NCI-H1436 (cell line): Measurements from ENCODE around the gene CALR.
"Not testable (repeated sequence)": the region's sequence is repeated elsewhere in the genome, so short reads cannot be mapped to it uniquely, and the experiment has no call there.

Source experiments
- DNase-seq: peaks from one replicate; lab custom pipeline; 2025; lab: John Stamatoyannopoulos, UW

CALR gene

DNA sequence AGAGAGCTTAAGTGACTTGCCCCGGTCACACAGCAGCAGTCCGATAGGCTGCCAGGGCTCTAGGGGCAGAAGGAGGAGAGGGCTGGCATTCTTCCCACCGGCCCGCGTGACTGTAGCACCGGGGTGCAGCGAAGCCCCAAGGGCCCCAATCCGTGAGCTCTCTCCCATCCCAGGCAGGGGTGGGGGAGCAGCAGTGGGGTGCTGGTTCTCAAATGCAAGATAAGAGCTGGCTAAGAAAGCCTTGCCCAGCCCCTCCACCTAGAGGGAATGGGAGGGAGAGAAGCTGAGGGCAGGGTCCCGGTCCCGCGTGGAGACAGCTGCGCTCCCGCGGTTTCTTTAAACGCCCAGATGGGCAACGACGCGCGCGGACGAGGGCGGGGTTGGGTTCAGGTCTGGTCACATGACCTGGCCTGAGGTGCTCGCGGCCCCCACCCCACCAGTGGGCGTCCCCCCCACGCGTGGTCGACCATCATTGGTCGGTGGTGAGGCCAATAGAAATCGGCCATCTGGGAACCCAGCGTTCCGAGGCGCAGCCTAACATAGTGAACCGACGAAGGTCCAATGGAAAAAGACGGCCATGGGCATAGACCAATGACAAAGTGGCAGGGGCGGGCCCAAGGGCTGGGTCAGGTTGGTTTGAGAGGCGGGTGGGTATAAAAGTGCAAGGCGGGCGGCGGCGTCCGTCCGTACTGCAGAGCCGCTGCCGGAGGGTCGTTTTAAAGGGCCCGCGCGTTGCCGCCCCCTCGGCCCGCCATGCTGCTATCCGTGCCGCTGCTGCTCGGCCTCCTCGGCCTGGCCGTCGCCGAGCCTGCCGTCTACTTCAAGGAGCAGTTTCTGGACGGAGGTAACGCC lies at the start of gene CALR:
Gene CALR, plus strand, starts transcription at position 683 of the 852 bp plus-strand sequence. Its CDS starts 71 bp downstream, at position 754.
- peak; percentile 99 for DNase-seq

DNA sequence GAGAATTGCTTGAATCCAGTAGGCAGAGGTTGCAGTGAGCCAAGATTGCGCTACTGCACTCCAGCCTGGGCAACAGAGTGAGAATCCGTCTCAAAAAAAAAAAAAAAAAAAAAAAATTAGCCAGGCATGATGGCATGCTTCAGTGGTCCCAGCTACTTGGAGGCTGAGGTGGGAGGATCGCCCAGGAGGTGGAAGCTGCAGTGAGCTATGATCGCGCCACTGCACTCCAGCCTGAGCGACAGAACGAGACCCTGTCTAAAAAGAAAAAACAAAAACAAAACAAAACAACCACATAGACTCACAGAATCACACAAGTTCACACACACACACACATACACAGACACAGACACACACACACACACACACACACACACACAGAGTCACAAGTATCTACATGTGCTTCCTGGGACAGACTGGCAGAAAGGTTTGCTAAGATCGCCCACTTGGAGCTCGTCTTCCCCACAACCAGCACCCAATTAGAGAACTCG lies 48.1 kb upstream of the CALR start:
- DNase-seq: not testable (repeated sequence)

DNA sequence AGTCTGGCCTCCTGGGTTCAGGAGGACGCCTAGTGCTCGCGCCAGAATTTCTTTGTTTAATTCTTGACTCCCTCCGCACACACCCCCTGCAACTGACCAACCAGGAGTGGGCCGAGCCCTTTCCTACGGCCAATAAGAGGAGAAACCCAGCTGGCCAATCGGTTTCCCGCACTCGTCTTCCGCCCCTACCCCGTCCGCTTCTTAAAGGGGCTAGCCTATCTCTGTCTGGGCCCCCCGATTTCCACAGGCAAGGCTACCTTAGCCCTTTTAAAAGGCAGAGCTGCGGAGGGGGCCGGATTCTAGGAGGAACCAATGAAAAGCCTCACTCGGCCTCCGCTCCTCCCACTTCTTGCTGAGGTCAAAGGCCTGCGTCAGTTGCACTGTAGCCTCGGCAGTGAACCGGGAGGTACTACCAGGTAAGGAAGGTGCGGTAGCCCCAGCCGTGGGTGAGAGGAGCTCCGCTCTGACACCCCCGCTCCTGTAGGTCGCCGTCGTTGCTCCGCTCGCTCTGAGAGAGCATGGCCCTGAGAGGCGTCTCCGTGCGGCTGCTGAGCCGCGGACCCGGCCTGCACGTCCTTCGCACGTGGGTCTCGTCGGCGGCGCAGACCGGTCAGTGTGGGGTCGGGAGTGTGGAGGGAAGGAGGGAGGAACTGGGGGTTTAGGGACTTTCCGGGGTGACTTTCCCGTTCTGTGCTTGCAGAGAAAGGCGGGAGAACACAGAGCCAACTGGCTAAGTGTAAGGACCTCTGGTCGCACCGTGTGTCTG lies 47.4 kb upstream of the CALR start, which contains the start of gene GCDH:
Gene GCDH, plus strand, starts transcription at position 374 of the 766 bp plus-strand sequence. Its CDS starts 145 bp downstream, at position 519.
- peak; percentile 99 for DNase-seq

DNA sequence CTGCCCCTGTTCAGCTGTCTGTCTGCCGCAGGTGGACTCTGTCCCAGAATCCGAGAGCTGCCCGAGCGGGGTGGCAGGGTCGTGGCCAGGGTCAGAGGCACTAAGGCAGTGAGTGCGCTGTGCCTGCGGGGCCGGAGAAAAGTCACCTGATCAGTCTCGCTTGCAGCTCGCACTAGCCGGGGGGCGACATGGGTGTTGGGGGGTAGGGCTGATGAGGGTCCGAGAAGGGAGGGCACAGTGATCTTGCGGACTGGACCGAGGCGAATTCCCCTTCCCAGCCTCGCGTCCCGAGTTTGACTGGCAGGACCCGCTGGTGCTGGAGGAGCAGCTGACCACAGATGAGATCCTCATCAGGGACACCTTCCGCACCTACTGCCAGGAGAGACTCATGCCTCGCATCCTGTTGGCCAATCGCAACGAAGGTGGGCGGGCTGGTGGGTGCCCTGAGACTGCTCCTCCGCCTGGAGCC lies 46.8 kb upstream of the CALR start:
- DNase-seq: no peak

DNA sequence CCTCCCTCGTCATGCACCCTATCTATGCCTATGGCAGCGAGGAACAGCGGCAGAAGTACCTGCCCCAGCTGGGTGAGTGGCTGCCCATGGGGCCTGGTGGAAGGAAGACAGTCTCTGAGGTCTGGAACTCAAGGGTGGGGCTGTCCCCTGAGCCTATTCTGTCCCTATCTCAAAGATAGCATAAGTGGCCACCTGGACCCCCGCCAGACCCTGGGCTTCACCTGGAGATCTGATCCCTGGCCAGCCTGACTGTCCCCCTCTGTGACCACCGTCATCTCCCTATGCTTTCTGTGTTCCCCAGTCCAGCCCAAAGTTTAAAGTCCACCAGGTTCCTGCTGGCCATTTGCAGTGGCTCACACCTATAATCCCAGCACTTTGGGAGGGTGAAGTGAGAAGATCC lies 44.8 kb upstream of the CALR start:
- no peak for DNase-seq

DNA sequence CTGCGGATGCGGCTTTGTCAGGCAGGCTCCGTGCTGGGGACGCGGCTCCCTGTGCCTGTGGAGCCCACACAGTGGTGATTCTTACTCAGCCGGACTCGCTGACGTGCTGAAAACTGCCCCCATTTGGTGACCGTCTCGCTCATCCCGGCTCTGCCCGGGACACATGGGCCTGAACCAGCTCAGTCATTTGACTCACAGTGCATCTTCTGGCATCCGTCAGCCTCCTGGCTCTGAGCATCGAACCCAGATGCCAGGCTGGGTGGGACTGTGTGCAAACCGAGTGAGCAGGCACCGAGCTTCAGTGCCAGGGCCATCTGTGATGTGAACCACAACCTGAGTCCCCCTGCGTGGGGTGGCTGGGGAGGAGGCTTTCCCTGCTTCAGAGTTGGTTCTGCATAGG lies 41.9 kb upstream of the CALR start:
- no peak for DNase-seq

DNA sequence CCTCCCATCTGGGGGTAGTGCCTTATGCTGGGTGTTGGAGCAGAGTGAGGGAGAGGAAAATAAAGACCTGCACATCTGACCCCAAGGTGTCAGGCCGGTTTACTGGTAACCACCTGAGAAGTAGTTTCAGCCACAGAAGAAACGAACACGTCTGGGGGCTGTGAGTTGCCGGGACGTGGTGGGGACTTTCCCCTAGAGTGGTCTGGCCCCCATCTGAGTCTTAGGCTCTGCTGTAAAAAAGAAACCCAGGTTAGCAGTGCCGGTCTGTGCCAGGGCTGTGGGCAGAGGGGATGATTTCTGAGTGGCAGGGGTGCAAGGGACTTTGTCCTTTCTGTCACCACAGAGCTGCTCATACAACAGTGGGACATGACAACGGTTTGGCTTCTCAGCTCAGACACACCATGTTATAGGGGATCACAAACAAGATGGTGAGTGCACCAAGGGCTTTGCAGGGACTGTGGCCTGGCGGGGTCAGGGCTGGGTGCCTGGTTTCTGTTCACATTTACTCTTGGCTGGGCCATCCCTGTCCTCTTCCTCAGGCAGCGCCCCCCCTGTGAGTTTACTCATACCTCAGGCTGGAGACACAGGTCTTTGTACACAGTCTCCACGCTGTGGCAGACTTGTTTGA lies 38.4 kb upstream of the CALR start:
- DNase-seq: no peak

DNA sequence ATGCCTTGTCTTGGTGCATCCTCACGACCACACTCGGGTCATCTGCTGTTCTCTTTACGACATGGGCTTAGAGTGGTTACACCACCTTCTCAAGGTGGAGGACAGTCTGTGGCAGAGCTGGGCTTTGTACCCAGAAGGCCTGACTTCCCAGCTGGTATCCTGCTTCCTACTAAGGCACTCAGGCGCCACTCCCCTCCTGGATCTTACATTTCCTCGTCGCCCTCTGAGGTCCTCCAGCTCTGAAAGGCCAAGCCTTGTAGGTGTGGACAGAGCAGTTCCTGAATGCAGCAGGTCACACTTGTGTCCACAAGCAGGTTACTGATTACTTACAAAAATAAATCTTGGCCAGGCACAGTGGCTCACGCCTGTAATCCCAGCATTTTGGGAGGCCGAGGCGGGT lies 31.2 kb upstream of the CALR start:
- no peak for DNase-seq

DNA sequence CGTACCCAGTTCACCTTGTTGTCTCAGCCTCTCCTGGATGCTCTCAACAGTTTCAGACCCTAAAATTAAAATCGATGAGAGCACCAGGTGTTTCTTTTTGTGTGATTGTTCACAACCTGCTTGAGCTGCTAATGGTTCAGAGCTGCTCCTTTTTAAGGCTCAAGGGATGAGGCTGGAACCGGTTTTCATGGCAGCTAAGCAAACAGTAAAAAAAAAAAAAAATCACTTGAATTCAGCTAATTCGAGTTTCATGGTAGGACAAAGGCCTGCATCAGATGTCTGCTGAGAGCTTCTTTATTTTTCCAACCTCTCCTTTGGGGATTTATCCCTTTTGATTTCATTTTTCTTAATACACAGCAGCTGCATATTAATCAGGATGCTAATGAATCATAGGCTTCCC lies 25.8 kb upstream of the CALR start:
- DNase-seq: peak; percentile 94

DNA sequence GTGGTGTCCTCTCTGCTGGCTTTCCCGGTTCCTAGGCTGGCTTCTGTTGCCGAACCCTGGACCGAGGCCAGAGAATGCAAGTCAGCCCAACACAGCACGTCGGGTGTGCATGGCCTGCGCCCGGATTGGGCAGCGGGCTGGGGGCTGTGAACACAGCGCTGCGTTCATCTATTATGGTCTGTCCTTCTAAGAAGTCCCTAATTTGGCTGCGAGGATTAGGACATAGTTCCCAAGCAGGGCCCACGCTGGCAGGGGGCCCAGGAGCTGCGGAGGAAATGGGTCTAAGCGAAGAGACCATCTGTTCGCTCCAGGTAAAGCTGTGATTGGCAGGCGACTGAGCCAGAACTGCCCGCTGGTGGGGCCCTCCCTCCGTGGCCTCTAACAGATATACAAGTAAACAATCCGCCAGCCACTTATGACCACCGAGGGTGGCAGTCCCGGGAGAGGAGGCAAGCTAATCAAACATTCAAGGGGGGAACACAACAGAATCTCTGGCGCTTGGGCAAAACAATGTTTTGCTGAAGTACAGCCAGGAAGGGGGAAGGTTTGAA lies 25.3 kb upstream of the CALR start:
- DNase-seq: peak; percentile 91

DNA sequence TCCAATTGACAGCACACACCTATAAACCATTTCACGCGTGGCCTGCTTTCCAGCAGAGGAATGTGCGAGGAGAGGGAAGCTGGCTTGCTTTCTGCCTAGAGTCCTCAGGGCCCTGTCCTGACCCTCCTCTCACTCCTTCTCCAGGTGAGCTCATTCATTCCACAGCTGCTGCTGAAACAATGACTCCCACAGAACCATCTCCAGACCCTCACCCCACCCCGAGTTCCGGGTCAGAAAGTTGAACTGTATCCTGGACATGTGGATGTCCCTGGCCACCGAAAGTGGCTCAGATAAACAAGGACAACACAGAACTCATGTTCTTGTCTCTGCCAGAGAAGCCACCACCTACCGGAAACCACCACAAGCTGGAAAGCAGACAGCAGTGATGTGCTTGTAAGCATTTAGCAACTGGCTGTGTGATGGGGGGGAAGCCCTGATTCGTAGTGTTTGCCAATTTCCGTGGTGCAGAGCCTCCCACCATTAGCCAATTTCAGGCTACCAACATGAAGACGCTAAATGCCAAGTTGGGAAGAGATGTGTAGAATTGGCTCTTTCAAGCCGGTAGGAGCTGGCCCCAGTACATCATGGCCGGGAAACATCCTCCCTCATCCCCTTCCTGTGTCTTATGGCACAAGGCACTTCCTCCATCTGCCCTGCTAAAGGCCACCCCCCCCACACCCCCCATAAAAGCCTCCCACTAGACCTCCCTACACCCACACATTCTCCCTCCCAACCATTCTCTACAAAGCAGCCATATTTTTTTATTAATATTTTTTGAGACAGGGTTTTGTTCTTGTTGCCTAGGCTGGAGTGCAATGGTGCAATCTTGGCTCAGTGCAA lies 24.3 kb upstream of the CALR start:
- no peak for DNase-seq

DNA sequence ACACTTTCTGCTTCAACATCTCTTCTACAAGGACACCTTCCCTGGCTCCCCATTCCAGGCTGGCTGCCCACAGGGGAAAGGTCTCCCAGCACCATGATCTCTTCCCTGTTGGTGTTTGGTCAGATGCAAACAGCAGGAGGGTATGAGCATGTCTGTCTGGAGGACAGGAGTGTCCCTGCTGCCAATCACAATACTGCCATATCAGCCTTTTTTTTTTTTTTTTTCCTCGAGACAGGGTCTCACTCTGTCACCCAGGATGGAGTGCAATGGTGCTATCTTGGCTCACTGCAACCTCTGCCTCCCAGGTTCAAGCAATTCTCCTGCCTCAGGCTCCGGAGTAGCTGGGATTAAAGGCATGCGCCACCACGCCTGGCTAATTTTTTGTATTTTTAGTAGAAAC lies 22.5 kb upstream of the CALR start:
- not testable (repeated sequence) for DNase-seq

DNA sequence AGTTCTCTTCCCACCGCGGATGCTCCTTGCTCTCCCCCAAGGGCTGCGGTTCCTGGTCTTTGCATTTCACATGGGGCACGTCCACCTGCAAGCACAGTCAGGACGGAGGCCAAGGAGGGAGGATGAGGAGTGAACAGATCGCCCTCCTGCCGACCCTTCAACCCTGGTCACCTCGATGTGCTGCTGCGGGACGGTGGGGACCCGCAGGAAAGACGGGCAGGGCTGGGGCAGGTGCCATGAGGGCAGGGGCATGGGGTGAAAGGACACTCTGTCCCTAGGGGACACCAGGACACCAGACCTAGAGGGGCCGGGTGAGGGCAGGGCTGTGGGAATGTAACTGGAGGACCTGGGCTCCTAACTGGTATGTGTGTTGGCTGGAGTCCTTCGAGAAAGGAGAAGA lies 20.2 kb upstream of the CALR start:
- no peak for DNase-seq

DNA sequence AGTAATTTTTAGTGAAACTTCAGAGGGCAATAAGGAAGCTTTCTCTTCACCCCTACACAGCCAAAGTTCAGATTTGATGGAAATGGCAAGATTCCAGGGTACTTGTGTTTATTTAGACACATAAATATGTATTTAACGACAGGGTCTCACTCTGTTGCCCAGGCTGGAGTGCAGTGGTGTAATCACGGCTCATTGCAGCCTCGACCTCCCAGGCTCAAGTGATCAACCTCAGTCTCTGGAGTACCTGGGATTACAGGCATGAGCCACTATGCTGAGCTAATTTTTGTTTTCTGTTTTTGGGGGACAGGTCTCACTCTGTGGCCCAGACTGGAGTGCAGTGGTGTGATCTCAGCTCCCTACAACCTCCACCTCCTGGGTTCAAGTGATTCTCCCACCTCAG lies 17.4 kb upstream of the CALR start:
- DNase-seq: no peak

DNA sequence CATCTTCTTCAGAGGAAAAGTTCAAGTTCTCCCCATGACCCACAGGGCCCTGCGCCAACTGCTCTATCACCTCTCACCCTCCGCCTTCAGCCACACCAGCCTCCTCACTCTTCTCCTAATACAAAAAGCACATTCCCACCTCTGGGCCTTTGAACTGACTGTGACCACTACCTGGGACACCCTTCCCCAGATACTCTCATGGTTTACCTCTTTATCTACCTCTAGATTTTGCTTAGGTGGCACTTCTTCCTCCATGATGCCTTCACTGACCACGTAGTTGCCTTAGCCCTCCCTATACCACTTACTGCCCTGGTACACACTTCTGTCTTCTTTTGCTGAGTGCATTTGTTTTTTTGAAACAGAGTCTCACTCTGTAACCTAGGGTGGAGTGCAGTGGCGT lies 15.4 kb upstream of the CALR start:
- no peak for DNase-seq

DNA sequence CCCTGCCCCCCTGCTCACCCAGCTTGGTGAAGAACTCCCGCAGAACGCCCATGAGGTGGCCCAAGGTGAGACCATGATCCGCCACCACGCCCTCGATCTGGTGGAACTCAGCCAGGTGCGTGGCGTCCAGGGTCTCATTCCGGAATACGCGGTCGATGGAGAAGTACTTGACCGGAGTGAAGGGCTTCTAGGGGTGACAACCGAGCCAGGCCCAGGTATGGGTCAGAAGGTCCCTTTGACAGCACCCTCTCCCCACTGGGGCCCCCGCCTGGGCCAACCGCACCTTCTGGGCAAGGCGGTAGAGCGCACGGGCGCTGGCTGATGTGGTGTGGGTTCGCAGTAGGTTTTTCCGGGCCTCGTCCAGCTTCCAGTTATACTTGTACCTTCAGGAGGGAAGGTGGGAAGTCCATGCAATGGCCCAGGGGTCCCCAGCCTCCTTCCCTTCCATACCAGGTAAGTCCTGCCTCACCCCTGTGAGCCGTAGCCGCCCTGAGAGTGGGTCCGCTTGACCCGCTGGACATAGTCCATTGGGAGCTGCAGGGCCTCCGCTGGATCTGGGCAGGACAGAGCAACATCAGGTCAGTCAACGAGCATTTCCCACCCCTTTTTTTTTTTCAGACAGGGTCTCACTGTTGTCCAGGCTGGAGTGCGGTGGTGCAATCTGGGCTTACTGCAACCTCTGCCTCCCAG lies 13.6 kb upstream of the CALR start:
- no peak for DNase-seq

DNA sequence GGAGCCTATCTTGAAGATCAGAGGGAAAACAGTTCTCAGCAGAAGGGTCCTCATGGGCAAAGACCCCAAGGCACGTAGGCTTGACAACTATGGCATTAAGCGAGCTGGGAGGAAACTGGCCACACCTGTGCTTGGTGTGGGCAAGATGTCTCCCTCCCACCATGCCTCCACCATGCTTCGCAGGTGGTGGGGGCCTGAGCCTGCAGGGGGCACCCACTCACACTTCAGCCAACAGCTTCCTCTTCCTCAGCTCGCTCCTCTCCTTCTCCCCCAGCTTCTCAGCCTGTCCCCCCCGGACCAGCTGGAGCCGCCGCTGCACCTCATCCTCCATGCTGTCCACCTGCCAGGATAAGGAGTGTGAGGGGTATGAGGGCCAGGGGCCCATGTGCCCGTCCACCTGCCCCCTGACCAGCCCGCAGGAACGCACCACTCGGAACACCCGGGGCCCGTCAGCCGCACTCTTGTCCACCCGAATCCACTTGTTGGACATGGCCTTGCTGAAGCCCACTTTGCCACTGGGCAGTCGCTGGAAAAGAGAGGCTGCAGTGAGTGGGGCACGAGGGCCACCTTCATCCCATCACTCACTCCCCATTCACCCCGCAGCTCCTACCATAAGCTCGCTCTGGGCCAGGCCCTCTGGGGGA lies 8.3 kb upstream of the CALR start:
- DNase-seq: no peak

DNA sequence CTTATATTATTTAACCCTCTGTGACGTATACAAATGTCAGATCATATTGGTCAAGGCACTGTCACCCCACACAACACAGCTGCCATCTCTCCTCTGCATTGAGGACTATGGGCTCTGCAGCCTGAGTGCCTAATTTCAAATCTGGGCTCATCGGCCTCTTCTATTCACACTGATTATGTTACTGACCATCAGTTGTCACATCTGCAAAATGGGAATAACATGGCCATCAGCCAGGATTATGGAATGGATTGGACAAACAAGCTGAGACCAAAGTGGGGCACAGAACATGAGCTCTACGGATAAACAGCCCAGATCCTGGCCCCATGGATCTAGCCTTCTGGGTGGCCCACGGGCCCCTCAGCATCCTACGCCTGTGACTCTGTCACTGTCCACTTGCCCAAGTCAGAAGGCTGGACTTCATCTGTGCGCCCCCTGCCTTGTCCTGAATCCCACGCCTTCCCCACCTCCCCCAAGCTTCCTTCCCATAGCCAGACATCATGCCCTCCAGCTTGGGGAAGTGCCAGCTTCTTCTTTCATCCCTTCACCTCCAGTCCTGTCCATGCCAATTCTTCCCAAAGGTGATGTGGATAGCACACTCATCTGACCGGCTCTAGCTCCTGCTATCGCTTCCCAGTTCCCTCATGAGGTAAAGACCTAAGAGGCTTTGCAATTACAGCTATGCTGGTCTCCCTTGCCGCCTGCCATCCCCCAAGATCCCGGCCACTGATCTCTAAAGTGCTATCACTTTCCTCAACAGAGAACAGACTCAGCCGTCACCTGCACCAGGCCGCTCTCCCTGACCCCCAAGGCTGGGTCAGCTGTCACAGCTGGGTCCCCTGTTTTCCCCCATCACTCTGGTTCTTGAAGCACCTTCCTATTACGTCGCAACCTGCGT lies 5.8 kb upstream of the CALR start:
- DNase-seq: no peak
